GM10266 (cell line): Measurements from ENCODE around the gene ANKRD13A.

Experiments
- DNase-seq: peaks from one replicate; pipeline ENCODE4 v3.0.0; 2012; ENCODE audit errors: extremely low spot score
- CTCF ChIP-seq: IDR thresholded peaks from 2 replicates; pipeline ENCODE4 v1.5.1; 2012; ENCODE audit warnings: mild to moderate bottlenecking, low read depth; ENCODE audit not compliant: control insufficient read depth, insufficient read depth; ENCODE audit errors: missing control alignments

Gene ANKRD13A

GRCh38 chr12:110023059-110023980, 24.1 kb downstream of the ANKRD13A start:
- TF ChIP-seq CTCF = no peak
- no peak for DNase-seq

GRCh38 chr12:110024051-110024450, 24.8 kb downstream of the ANKRD13A start:
- no peak for TF ChIP-seq CTCF
- no peak for DNase-seq

- TF ChIP-seq CTCF = no peak
- no peak for DNase-seq
Observed at GRCh38 chr12:110028323-110028722, 29.1 kb downstream of the ANKRD13A start.

- no peak for DNase-seq
- no peak for TF ChIP-seq CTCF
Observed at GRCh38 chr12:110029290-110029815, 30.1 kb downstream of the ANKRD13A start.

- TF ChIP-seq CTCF = no peak
- DNase-seq = no peak
Observed at GRCh38 chr12:110033888-110034287, 34.7 kb downstream of the ANKRD13A start.

DNA sequence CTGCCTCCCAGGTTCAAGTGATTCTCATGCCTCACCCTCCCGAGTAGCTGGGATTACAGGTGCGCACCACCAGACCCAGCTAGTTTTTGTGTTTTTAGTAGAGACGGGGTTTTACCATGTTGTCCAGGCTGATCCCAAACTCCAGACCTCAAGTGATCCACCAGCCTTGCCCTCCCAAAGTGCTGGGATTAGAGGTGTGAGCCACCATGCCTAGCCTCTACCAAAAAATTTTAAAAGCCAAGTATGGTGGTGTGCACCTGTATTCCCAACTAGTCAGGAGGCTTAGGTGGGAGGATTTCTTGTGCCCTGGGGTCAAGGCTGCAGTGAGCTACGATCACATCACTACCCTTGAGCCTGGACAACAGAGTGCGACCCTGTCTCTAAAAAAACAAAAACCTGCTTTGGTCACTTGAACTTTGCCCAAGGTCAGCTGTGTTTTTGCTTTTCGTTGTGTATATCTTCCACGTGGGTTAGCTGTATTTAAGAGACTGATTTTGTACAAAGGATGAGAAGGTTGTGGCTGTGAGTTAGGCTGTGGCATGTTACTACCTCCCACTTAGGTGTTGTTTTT, 36.4 kb downstream of the ANKRD13A start:
- no peak for TF ChIP-seq CTCF
- no peak for DNase-seq

GRCh38 chr12:110037315-110037714, 38.1 kb downstream of the ANKRD13A start:
- no peak for DNase-seq
- no peak for TF ChIP-seq CTCF
